ENCODE results near the gene ANKRD52. TPM values are rescaled to one million over a fixed set of nuclear protein-coding genes. Genes with fewer than 3 reads are reported as not detected.
A peak's percentile ranks its signal among the peaks of the same experiment; 100 is the strongest.

Gene ANKRD52
- total RNA-seq, 4 donors from 2014 or later = 14.6 to 42.4 (median 23.9) TPM

- Histone ChIP-seq H3K36me3 (peaks cover 0 to 31% (median 9%) of the 10 kb centered on the region in 3 donors), H3K27me3 (no peaks in the 10 kb centered on the region), H3K4me3 (peak within 1 kb of the TSS; percentile 71 to 92 (median 89)), H3K27ac (peak within 1 kb of the TSS; percentile 93 to 95 (median 94)), H3K4me1 (peaks cover 0 to 32% (median 16%) of the 10 kb centered on the region in 4 donors), H3K9me3 (no peaks in the 10 kb centered on the region)
- peak in 1 of 2 donors; percentile 43 for TF ChIP-seq EP300 (IDR thresholded peaks at IDR 0.05)
- TF ChIP-seq CTCF (IDR thresholded peaks at IDR 0.05) = peak; percentile 78 to 96 (median 86)
- peak in 1 of 2 donors; percentile 24 for TF ChIP-seq POLR2A (IDR thresholded peaks at IDR 0.05)
- peak; percentile 75 to 83 for DNase-seq (ENCODE audit: low spot score in 2 of 2)
- 0 to 1% methylated on average over 47 to 48 of the region's 93 CpGs for WGBS, 2 donors
These were observed 68.9 kb downstream of the ANKRD52 start, which contains the start of gene SMARCC2 for GRCh38 chr12:56189099-56189917. Gene SMARCC2 (minus strand): TSS chr12:56189483. CDS start chr12:56189461, 22 bp downstream.

DNA sequence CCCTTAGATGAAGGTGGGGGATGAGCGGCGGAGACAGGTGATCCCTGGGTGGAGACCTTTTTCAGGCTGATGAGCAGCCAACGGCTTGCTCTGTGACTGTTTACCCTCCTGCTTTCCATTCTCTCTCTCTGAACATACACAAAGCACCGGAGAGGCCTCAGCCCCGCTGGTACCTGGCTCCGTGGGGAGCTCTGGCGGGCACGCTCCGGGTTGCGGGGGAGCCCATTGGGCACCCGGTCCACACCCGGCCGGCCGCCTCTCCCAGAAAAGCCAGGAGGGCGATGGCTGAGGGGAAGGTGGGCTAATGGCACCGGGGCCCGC lies 69.4 kb downstream of the ANKRD52 start:
- no peaks in the 10 kb centered on the region for H3K27me3 ChIP-seq
- no peaks in the 10 kb centered on the region for H3K9me3 ChIP-seq
- DNase-seq (ENCODE audit: low spot score in 2 of 2) = no peak
- peak overlapping the region; percentile 89 to 94 (median 92) for H3K27ac ChIP-seq
- WGBS, 2 donors = 0 to 2% methylated on average over 10 to 14 of the region's 17 CpGs
- TF ChIP-seq CTCF (IDR thresholded peaks at IDR 0.05) (no peak), POLR2A (IDR thresholded peaks at IDR 0.05) (no peak), EP300 (IDR thresholded peaks at IDR 0.05) (no peak)
- peaks cover 0 to 32% (median 16%) of the 10 kb centered on the region in 4 donors for H3K4me1 ChIP-seq
- peaks cover 0 to 37% (median 14%) of the 10 kb centered on the region in 3 donors for H3K36me3 ChIP-seq
- peak overlapping the region; percentile 71 to 92 (median 89) for H3K4me3 ChIP-seq

GRCh38 chr12:56188131-56188777 lies 69.9 kb downstream of the ANKRD52 start:
- WGBS, 2 donors = 5 to 6% methylated on average over 10 of the region's 10 CpGs
- TF ChIP-seq EP300 (IDR thresholded peaks at IDR 0.05) = no peak
- TF ChIP-seq CTCF (IDR thresholded peaks at IDR 0.05) = no peak
- TF ChIP-seq POLR2A (IDR thresholded peaks at IDR 0.05) = no peak
- peaks cover 0 to 32% (median 16%) of the 10 kb centered on the region in 4 donors for H3K4me1 ChIP-seq
- no peak for DNase-seq (ENCODE audit: low spot score in 2 of 2)
- no peaks in the 10 kb centered on the region for H3K9me3 ChIP-seq
- peak overlapping the region; percentile 89 to 94 (median 92) for H3K27ac ChIP-seq
- peaks cover 0 to 42% (median 17%) of the 10 kb centered on the region in 3 donors for H3K36me3 ChIP-seq
- peak overlapping the region; percentile 71 to 92 (median 89) for H3K4me3 ChIP-seq
- no peaks in the 10 kb centered on the region for H3K27me3 ChIP-seq

Other genes starting within 250 kb of the ANKRD52 start
- 1 to 10 TPM; 3.8 to 9.6 (median 6.4) TPM for gene IKZF4, start 237.3 kb downstream of the ANKRD52 start, total RNA-seq
- gene RPS26, start 216.5 kb downstream of the ANKRD52 start, total RNA-seq = 1,000 to 10,000 TPM in 2 of 4 donors, 100 to 1,000 TPM in 2; 308 to 1,324 (median 859) TPM
- gene ERBB3, start 178.2 kb downstream of the ANKRD52 start, total RNA-seq = 100 to 1,000 TPM in 2 of 4 donors, 10 to 100 TPM in 2; 90.6 to 165 (median 99.8) TPM
- 100 to 1,000 TPM in 1 of 4 donors, 10 to 100 TPM in 3; 79.6 to 104 (median 93.5) TPM for gene PA2G4, start 153.8 kb downstream of the ANKRD52 start, total RNA-seq
- gene RPL41, start 141.8 kb downstream of the ANKRD52 start, total RNA-seq = 1,000 to 10,000 TPM; 2,638 to 4,802 (median 2,805) TPM
- 1 to 10 TPM; 2.9 to 5.1 (median 4.8) TPM for gene ZC3H10, start 140.1 kb downstream of the ANKRD52 start, total RNA-seq
- 100 to 1,000 TPM in 3 of 4 donors, 10 to 100 TPM in 1; 91.2 to 235 (median 210) TPM for gene ESYT1, start 130.1 kb downstream of the ANKRD52 start, total RNA-seq
- gene MYL6B, start 105.8 kb downstream of the ANKRD52 start, total RNA-seq = 10 to 100 TPM; 43.5 to 80.4 (median 59.1) TPM
- gene MYL6, start 100.0 kb downstream of the ANKRD52 start, total RNA-seq = 1,000 to 10,000 TPM; 1,194 to 1,879 (median 1,515) TPM
- 100 to 1,000 TPM; 104 to 139 (median 117) TPM for gene SMARCC2, start 68.9 kb downstream of the ANKRD52 start, total RNA-seq
- gene RNF41, start 36.5 kb downstream of the ANKRD52 start, total RNA-seq = 10 to 100 TPM; 50.0 to 81.6 (median 62.0) TPM
- gene NABP2, start 34.0 kb downstream of the ANKRD52 start, total RNA-seq = 10 to 100 TPM; 15.1 to 41.7 (median 24.6) TPM
- gene SLC39A5, start 28.3 kb downstream of the ANKRD52 start, total RNA-seq = 1 to 10 TPM in 1 of 4 donors, not detected in 3; 1.5 TPM
- gene COQ10A, start 8.6 kb upstream of the ANKRD52 start, total RNA-seq = 10 to 100 TPM; 14.0 to 26.1 (median 22.8) TPM
- gene CS, start 41.9 kb upstream of the ANKRD52 start, total RNA-seq = 100 to 1,000 TPM in 1 of 4 donors, 10 to 100 TPM in 3; 63.7 to 112 (median 84.2) TPM
- gene CNPY2, start 57.6 kb upstream of the ANKRD52 start, total RNA-seq = 100 to 1,000 TPM in 2 of 4 donors, 10 to 100 TPM in 2; 94.9 to 141 (median 109) TPM
- gene PAN2, start 75.6 kb upstream of the ANKRD52 start, total RNA-seq = 10 to 100 TPM; 50.1 to 69.8 (median 63.5) TPM
- gene IL23A, start 80.5 kb upstream of the ANKRD52 start, total RNA-seq = not detected
- gene STAT2, start 101.7 kb upstream of the ANKRD52 start, total RNA-seq = 100 to 1,000 TPM; 163 to 296 (median 239) TPM
- gene APOF, start 104.5 kb upstream of the ANKRD52 start, total RNA-seq = not detected
- gene TIMELESS, start 191.0 kb upstream of the ANKRD52 start, total RNA-seq = 1 to 10 TPM; 3.6 to 5.1 (median 4.2) TPM
- not detected for gene MIP, start 196.3 kb upstream of the ANKRD52 start, total RNA-seq
- 1 to 10 TPM; 2.4 to 3.1 (median 2.8) TPM for gene SPRYD4, start 210.2 kb upstream of the ANKRD52 start, total RNA-seq
- gene GLS2, start 229.8 kb upstream of the ANKRD52 start, total RNA-seq = 1 to 10 TPM in 3 of 4 donors, not detected in 1; 2.1 to 3.1 (median 2.1) TPM